IPS-20b (cell line): ENCODE measurements around the gene ATAD3B.
A peak's percentile ranks its signal among the peaks of the same experiment; 100 is the strongest.
"Not testable (repeated sequence)": the region's sequence is repeated elsewhere in the genome, so short reads cannot be mapped to it uniquely, and the experiment has no call there.

Experiments
- H3K27ac ChIP-seq: one replicate; pipeline ENCODE4 v1.5.1; 2013; ENCODE audit warnings: low read length
- H3K27me3 ChIP-seq: 2 replicates; pipeline ENCODE4 v1.6.1; 2013; ENCODE audit warnings: mild to moderate bottlenecking, low read length, inconsistent platforms; ENCODE audit not compliant: insufficient read depth
- H3K36me3 ChIP-seq: 2 replicates; pipeline ENCODE4 v1.6.1; 2013; ENCODE audit warnings: low read depth, mild to moderate bottlenecking, inconsistent platforms, low read length, moderate library complexity; ENCODE audit not compliant: insufficient read depth
- H3K4me1 ChIP-seq: 2 replicates; pipeline ENCODE4 v1.6.1; 2013; ENCODE audit warnings: mild to moderate bottlenecking, control low read depth, inconsistent platforms, low read length, moderate library complexity; ENCODE audit not compliant: insufficient read depth
- H3K4me3 ChIP-seq: 2 replicates; pipeline ENCODE4 v1.5.1; 2013; ENCODE audit warnings: mild to moderate bottlenecking, low read length, inconsistent platforms
- H3K9ac ChIP-seq: 2 replicates; pipeline ENCODE4 v1.6.1; 2013; ENCODE audit warnings: low read depth, mild to moderate bottlenecking, inconsistent platforms, low read length, moderate library complexity
- H3K9me3 ChIP-seq: 2 replicates; pipeline ENCODE4 v1.6.1; 2013; ENCODE audit warnings: mild to moderate bottlenecking, low read depth, low read length, inconsistent platforms; ENCODE audit not compliant: insufficient read depth

The ATAD3B gene

DNA sequence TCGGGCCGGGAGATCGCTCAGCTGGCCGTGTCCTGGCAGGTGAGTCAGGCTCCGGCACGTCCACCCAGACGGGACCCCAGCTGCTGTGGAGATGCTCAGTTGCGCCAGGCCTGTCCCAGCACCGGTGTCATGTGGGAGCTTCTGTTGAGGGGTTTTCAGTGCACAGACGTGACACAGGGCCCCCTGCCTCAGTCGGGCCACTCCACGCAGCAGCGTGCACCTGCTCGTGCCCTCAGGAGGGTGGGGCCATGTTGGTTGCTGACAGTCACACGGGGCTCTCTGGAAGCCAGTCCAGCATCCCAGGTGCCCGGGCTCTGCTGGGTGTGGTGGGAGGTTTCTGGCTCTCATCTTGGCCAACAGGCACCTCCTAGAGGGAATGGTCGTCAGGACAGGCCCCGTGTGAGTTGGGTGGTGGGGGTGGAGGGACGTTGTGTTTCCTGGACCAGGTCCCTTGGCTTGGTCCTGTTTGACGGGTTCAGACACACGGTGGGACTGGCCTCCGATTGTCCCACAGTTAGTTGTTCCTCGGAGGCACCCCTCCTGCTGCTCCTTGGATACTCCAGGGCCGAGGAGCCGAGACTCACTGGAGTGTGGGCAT, 19.2 kb downstream of the ATAD3B start:
- no peak overlapping the region for H3K9ac ChIP-seq
- H3K9me3 ChIP-seq, result peaks cover 4% of the 10 kb centered on the region; the same call in 1 of the 2 replicates
- no peaks in the 10 kb centered on the region for H3K4me1 ChIP-seq
- peaks cover 57% of the 10 kb centered on the region for H3K36me3 ChIP-seq
- H3K27me3 ChIP-seq, result no peaks in the 10 kb centered on the region
- no peak overlapping the region for H3K27ac ChIP-seq
- H3K4me3 ChIP-seq, result no peak overlapping the region

DNA sequence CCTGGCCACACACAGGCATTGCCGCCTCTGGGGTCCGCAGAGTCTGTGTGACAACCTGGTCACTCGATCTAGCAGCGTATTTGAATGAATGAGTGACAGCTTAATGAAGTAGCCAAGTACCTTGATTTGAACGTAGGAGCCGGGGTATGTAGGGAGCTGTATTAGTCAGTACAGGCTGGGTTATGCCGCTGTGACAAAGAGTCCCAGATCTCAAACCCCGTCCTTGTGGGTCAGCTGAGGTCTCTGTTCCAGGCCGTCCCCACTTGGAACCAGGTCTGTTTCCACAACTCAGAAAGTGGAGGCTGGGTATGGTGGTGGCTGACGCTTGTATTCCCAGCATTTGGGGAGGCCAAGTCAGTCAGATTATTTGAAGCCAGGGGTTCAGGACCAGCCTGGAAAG, 20.0 kb downstream of the ATAD3B start:
- Histone ChIP-seq H3K27me3 (no peaks in the 10 kb centered on the region), H3K4me1 (no peaks in the 10 kb centered on the region), H3K27ac (no peak overlapping the region), H3K9ac (no peak overlapping the region), H3K36me3 (peaks cover 57% of the 10 kb centered on the region), H3K4me3 (no peak overlapping the region), H3K9me3 (peaks cover 4% of the 10 kb centered on the region; the same call in 1 of the 2 replicates)

DNA sequence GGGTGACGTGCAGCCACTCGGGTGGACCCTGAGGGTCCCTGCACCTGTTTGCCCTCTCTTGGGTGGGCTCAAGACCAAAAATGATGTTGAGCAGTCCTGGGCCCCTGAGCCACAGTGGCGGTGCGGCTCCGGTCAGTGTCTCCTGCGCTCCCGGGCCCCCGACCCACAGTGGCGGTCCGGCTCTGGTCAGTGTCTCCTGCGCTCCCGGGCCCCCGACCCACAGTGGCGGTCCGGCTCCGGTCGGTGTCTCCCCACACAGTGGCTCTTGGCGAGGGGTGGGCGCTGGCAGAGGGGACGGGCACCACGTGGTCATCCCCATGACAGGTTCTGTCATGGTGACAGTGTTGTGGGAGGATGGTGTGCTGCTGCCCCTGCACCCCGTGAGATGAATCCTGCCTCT, 22.7 kb downstream of the ATAD3B start:
- H3K27me3 ChIP-seq, H3K4me1 ChIP-seq, H3K9me3 ChIP-seq, H3K9ac ChIP-seq, H3K27ac ChIP-seq, H3K4me3 ChIP-seq: not testable (repeated sequence)
- peaks cover 36% of the 10 kb centered on the region for H3K36me3 ChIP-seq

DNA sequence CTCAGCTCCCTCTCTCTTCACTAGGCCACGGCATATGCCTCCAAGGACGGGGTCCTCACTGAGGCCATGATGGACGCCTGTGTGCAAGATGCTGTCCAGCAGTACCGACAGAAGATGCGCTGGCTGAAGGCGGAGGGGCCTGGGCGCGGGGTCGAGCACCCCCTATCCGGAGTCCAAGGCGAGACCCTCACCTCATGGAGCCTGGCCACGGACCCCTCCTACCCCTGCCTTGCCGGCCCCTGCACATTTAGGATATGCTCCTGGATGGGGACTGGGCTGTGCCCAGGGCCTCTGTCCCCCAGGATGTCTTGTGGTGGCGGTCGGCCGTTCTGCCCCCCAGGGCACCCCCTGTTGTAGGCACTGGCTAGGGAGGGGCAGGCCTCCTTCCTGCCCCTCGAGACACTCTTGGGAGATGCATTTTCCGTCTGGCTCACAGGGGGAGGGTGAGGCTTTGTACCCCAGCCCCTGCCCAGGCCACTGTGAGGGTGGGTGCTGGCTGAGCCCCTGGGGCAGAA, 24.0 kb downstream of the ATAD3B start:
- peaks cover 24% of the 10 kb centered on the region for H3K36me3 ChIP-seq

DNA sequence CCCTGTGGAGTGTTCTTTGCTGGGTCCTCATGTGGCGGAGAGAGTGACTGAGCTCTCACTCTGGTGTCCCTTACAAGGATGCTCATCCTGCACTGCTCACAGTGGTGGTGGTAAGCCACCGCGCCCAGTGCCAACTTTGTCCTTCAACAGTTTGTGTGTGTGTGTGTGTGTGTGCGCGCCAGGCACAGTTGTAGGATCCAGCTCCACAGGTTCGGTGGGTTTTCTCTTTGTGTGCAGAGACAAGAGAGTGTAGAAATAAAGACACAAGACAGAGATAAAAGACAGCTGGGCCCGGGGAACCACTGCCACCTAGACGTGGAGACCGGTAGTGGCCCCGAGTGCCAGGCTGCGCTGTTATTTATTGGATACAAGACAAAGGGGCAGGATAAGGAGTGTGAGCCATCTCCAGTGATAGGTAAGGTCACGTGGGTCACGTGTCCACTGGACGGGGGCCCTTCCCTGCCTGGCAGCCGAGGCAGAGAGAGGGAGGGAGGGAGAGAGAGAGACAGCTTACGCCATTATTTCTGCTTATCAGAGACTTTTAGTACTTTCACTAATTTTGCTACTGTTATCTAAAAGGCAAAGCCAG, 33.3 kb downstream of the ATAD3B start:
- not testable (repeated sequence) for H3K27me3 ChIP-seq, H3K27ac ChIP-seq, H3K4me1 ChIP-seq, H3K9me3 ChIP-seq, H3K36me3 ChIP-seq, H3K9ac ChIP-seq
- peak overlapping the region; percentile 52; the same call in 1 of the 2 replicates for H3K4me3 ChIP-seq

More for the DNA sequence above, 24.0 kb downstream of the ATAD3B start:
- H3K27me3 ChIP-seq, H3K9ac ChIP-seq, H3K27ac ChIP-seq, H3K9me3 ChIP-seq, H3K4me3 ChIP-seq, H3K4me1 ChIP-seq: not testable (repeated sequence)

DNA sequence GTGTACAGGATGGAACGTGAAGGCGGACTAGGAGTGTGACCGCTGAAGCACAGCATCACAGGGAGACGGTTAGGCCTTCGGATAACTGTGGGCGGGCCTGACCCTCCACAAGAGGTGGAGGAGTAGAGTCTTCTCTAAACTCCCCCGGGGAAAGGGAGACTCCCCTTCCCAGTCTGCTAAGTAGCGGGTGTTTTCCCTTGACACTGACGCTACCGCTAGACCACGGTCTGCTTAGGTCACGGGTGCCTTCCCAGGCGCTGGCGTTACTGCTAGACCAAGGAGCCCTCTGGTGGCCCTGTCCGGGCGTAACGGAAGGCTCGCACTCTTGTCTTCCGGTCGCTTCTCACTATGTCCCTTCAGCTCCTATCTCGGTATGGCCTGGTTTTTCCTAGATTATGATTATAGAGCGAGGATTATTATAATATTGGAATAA, 33.8 kb downstream of the ATAD3B start:
- peak overlapping the region; percentile 52; the same call in 1 of the 2 replicates for H3K4me3 ChIP-seq
- H3K4me1 ChIP-seq, H3K27ac ChIP-seq, H3K9me3 ChIP-seq, H3K9ac ChIP-seq, H3K27me3 ChIP-seq, H3K36me3 ChIP-seq: not testable (repeated sequence)

DNA sequence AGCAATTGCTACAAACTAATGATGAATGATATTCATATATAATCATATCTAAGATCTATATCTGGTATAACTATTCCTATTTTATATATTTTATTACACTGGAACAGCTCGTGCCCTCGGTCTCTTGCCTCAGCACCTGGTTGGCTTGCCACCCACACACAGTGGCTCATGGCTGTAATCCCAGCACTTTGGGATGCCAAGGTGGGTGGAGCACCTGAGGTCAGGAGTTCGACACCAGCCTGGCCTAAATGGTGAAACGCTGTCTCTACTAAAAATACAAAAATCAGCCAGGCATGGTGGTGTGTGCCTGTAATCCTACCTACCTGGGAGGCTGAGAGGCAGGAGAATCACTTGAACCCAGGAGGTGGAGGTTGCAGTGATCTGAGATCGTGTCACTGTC, 34.2 kb downstream of the ATAD3B start:
- not testable (repeated sequence) for H3K9ac ChIP-seq, H3K4me1 ChIP-seq, H3K27ac ChIP-seq, H3K4me3 ChIP-seq, H3K9me3 ChIP-seq, H3K27me3 ChIP-seq, H3K36me3 ChIP-seq

DNA sequence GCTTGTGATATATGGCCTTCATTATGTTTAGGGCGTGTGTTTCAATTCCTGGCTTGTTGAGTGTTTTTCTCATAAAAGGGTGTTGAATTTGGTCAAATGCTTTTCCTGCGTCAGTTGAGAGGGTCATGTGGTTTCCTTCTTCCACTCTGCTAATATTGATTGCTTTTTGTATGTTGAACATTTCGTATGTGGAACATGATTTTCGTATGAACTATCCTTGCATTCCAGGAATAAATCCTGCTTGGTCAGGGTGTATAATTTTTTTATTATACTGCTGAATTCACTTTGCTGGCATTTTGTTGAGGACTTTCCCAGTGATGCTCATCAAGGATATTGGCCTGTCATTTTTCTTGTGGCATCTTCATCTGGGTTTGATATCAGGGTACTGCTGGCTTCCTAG, 35.7 kb downstream of the ATAD3B start:
- Histone ChIP-seq H3K4me3 (no peak overlapping the region), H3K27me3 (no peaks in the 10 kb centered on the region), H3K4me1 (no peaks in the 10 kb centered on the region), H3K9ac (no peak overlapping the region), H3K36me3 (no peaks in the 10 kb centered on the region), H3K27ac (no peak overlapping the region), H3K9me3 (no peaks in the 10 kb centered on the region)

DNA sequence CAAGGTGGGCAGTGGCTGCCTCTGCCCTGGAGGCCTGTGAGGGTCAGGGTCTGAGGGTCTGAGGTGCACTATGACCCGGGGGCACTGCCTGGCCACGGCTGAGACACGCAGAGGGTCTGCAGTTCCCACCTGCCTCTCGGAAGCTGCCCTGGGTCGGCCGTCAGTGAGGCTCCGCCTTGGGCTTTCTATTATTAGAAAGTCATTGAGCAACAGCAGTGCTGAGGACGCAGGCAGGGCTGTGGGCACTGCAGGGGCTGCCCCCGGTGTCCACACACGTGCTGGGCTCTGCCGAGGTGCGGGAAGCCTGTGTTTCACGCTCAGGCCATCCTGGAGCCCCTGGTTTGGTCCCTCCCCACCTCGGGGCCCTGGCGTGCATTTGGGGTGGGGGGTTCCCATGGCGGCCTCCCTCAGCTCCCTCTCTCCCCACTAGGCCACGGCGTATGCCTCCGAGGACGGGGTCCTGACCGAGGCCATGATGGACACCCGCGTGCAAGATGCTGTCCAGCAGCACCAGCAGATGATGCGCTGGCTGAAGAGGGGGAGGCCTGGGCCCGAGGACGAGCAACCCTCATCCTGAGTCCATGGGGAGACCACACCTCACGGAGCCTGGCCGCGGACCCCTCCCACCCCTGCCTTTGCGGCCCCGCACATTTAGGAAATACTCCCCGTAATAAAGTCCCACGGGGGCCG, 37.4 kb downstream of the ATAD3B start:
- H3K36me3 ChIP-seq, H3K9me3 ChIP-seq, H3K27me3 ChIP-seq, H3K4me3 ChIP-seq, H3K4me1 ChIP-seq, H3K27ac ChIP-seq, H3K9ac ChIP-seq: not testable (repeated sequence)

DNA sequence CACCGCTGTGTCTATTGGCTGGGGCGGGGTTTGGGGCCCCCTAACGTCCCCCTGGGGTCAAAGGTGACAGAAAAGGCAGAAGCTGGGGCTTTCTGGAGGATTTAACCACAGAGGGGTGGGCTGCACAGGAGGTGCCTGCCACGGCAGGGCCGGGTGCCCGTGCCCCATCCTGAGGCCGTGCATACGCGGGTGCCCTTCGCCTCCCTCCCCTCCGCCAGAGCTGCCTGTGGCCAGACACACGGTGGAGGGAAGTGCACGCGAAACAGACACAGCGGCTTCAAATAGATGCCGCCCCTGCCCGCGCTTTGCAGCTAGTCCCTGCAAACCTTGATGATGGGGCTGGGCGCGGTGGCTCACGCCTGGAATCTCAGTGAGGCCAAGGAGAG, 37.9 kb downstream of the ATAD3B start:
- not testable (repeated sequence) for H3K27ac ChIP-seq, H3K4me1 ChIP-seq, H3K9me3 ChIP-seq, H3K27me3 ChIP-seq, H3K4me3 ChIP-seq, H3K36me3 ChIP-seq, H3K9ac ChIP-seq

DNA sequence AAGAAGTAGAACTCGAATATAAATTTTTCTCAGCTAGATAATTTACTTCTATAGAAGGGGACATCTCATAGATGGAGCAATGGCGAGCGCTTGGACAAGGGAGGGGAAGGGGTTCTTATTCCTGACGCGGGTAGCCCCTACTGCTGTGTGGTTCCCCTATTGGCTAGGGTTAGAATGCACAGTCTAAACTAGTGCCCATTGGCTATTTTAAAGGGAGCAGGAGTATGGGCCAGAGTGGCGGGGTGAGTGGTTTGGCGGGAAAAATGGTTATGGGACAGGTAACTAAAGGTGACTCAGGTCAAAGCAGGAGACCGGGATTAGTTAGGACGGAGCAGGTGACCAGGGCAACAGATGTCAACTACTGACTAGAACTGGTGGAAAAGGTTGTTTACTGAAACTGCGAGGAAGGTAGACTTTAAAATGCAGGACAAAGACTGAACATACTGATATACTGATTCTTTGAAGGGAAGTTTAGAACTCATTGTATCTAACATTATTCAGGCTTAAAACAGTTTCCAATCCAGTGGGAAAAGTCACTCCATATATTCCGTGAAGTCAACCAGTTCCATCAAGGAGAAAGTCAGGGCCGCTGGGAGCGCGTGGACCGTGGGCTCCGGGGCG, 39.5 kb downstream of the ATAD3B start:
- Histone ChIP-seq H3K9ac (peak overlapping the region; percentile 82), H3K9me3 (no peaks in the 10 kb centered on the region), H3K27ac (peak overlapping the region; percentile 8), H3K4me1 (no peaks in the 10 kb centered on the region), H3K36me3 (no peaks in the 10 kb centered on the region; the same call in 1 of the 2 replicates), H3K4me3 (peak overlapping the region; percentile 72), H3K27me3 (no peaks in the 10 kb centered on the region)
